ENCODE results near the gene CACNA2D4. TPM values are rescaled to one million over a fixed set of nuclear protein-coding genes. Genes with fewer than 3 reads are reported as not detected.

The CACNA2D4 gene
- total and polyA plus RNA-seq, 11 donors = 0.10 to 9.0 (median 1.2) TPM

DNA sequence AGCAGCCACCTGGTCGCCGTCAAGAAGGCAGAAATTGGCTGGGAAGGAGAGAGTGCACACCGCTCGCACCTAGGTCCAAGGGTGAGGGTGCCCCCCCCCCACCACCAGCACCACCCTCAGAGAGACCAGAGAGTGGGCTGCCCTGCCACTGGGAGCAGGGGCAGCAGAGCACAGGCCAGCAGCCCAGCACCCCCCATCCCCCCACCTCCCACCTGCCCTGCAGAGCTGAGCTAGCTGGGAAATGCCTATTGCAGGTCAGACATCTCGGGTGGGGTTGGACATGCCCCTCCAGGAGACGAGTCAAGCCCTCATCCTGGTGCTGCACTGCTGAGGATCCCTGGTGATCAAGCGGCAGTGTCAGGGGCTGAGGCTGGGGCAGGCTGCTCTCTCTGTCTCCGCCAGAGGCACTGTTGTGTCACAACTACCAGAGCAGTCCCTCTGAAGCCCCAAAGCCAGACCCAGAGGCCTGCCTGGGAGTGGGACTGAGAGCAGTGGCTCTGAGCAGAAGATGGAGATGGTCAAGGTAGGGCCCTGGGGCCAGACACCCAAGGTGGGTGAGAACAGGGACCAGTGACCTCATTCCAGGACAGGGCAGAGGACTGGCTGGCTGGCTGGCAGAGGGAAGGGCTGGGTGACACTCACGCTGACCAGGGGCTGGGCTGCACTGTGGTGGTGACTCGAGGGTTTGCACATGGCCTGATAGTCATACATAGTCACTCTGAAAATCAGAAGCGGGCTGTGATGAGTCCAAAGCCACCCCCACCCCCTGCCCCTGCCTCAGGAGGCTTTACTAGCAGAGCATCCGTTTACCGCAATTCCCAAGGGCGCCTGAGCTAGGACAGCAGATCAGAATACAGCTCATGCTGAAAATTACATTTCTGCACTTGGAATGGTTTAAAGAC is 117.8 kb downstream of the CACNA2D4 start:
- TF ChIP-seq, protein P1, sequence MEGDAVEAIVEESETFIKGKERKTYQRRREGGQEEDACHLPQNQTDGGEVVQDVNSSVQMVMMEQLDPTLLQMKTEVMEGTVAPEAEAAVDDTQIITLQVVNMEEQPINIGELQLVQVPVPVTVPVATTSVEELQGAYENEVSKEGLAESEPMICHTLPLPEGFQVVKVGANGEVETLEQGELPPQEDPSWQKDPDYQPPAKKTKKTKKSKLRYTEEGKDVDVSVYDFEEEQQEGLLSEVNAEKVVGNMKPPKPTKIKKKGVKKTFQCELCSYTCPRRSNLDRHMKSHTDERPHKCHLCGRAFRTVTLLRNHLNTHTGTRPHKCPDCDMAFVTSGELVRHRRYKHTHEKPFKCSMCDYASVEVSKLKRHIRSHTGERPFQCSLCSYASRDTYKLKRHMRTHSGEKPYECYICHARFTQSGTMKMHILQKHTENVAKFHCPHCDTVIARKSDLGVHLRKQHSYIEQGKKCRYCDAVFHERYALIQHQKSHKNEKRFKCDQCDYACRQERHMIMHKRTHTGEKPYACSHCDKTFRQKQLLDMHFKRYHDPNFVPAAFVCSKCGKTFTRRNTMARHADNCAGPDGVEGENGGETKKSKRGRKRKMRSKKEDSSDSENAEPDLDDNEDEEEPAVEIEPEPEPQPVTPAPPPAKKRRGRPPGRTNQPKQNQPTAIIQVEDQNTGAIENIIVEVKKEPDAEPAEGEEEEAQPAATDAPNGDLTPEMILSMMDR (IDR thresholded peaks at IDR 0.05) = peak in 8 of 12 donors; percentile 7 to 73 (median 36)
- TF ChIP-seq POLR2A (IDR thresholded peaks at IDR 0.05) = no peak
- Histone ChIP-seq H3K9me3 (no peaks in the 10 kb centered on the region), H3K27ac (no peak overlapping the region), H3K27me3 (no peaks in the 10 kb centered on the region), H3K36me3 (no peaks in the 10 kb centered on the region), H3K4me3 (no peak overlapping the region), H3K4me1 (peaks cover 2 to 37% (median 20%) of the 10 kb centered on the region in 12 donors)
- WGBS, 4 donors = 70 to 77% (median 72%) methylated on average over 10 to 14 of the region's 14 CpGs
- intact Hi-C loops (cut with DNase I) = loop anchor here in 3 of 10 donors (2.0 to 10.0 kb wide), 4 partner anchors 138 to 474 kb away; no protein-coding TSS in a partner anchor
- ATAC-seq (no peak), DNase-seq (peak in 4 of 5 donors; percentile 37 to 74 (median 56))

DNA sequence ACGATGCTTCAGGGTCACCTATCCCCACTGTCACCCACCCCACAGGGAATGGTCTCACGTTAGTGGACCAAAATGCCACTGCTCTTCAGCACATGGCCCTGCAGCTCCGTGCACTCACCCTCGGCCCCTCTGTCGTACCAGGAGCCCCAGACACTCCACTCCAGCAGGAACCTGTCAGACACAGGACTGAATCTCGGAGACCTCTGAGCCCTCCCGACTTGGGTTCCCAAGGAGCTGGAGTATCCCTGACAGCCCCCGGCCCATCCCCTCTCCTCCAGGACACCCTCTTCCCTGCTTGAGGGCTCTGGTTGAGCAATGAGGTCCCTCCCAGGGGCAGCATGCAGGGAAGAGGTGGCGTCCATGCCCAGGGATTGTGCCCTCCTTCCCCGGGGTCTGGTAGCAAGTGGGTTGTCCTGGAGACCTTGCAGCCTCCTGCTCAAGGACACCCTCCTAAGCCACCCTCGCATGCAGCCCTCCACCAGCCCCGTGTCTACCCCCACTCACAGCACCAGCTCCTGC is 118.5 kb downstream of the CACNA2D4 start:
- DNase-seq (peak in 2 of 5 donors; percentile 15 to 49), ATAC-seq (no peak)
- Histone ChIP-seq H3K27ac (no peak overlapping the region), H3K4me1 (peaks cover 3 to 37% (median 22%) of the 10 kb centered on the region in 12 donors), H3K36me3 (no peaks in the 10 kb centered on the region), H3K27me3 (no peaks in the 10 kb centered on the region), H3K4me3 (no peak overlapping the region), H3K9me3 (no peaks in the 10 kb centered on the region)
- WGBS, 4 donors = 83 to 90% (median 87%) methylated on average over 11 to 12 of the region's 12 CpGs
- intact Hi-C loops (cut with DNase I) = loop anchor here (2.0 to 10.0 kb wide), 11 partner anchors 139 to 985 kb away; partner anchors contain the start of gene CACNA1C (in 1 of the 10)
- TF ChIP-seq, protein P1 (IDR thresholded peaks at IDR 0.05) = no peak
- TF ChIP-seq POLR2A (IDR thresholded peaks at IDR 0.05) = no peak

DNA sequence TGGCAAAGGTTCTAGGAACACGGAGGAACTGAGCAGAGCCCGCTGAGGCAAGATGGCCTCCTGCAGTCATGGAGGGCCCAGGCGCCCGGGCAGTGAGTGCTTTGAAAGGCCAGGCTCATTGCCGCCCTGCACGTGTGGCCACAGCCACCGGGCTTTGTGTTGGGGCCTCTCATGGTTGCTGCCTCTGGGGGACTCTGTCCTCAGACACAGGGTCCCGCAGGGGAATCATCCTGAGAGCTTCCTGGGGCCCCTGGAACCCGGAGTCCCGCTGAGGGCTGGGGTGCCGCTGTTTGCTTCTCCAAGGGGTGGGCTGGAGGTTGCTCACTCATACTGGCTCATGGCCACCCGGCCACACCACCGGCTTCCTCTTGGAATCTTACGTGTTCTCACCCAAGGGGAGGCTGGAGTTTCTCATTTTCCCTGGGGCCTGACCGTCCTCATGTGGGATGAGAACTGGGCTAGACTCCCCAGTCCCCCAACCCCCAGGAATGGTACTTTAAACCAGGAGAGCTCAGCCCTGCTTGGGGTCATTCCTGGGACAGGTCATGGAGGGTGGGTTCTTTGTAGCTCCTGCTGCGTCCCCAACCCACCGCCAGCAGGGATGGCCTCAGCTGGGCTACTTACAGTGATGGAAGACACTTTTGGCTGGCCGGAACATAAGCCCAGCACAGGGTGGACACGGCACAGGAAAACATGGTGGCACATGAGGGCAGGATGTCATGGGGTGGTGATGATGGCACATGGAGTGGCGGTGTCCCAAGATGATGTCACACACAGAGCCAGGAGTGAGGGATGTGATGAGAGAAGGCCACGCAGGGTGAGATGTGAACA is 119.2 kb downstream of the CACNA2D4 start:
- DNase-seq = peak in 2 of 5 donors; percentile 16 to 62
- Histone ChIP-seq H3K27me3 (no peaks in the 10 kb centered on the region), H3K36me3 (no peaks in the 10 kb centered on the region), H3K4me3 (no peak overlapping the region), H3K27ac (no peak overlapping the region), H3K4me1 (peaks cover 6 to 34% (median 21%) of the 10 kb centered on the region in 12 donors), H3K9me3 (no peaks in the 10 kb centered on the region)
- WGBS, 4 donors = 87 to 90% (median 88%) methylated on average over 18 to 21 of the region's 21 CpGs
- TF ChIP-seq, protein P1 (IDR thresholded peaks at IDR 0.05) = no peak
- no peak for TF ChIP-seq POLR2A (IDR thresholded peaks at IDR 0.05)
- intact Hi-C loops (cut with DNase I) = loop anchor here in 8 of 10 donors (5.0 to 10.0 kb wide), 8 partner anchors 228 to 986 kb away; partner anchors contain the start of gene CACNA1C (in 1 of the 8)
- no peak for ATAC-seq

Data from heart left ventricle (tissue), 16 donors.